RWPE2 (cell line): Measurements from ENCODE around the gene MTFR1L.

Experiments
- ATAC-seq: fragments of 200-7000 bp; cut with Tn5 transposase; 3 replicates; pipeline ENCODE4 v1.9.1; 2021; ENCODE audit warnings: low read depth
- DNase-seq: peaks from one replicate; pipeline ENCODE4 v3.0.0-alpha.2; 2020; ENCODE audit warnings: low spot score
- H3K27ac ChIP-seq: fragments of 450-650 bp; 2 replicates; pipeline ENCODE4 v1.5.1; 2017; ENCODE audit warnings: mild to moderate bottlenecking; ENCODE audit not compliant: poor library complexity, severe bottlenecking
- H3K27me3 ChIP-seq: fragments of 250-450 bp; sonication (Bioruptor Pico); 2 replicates; pipeline ENCODE4 v1.5.1; 2021; ENCODE audit warnings: mild to moderate bottlenecking, moderate library complexity; ENCODE audit not compliant: insufficient read depth, poor library complexity, severe bottlenecking
- H3K36me3 ChIP-seq: fragments of 250-450 bp; sonication (Bioruptor Pico); 2 replicates; pipeline ENCODE4 v1.5.1; 2020; ENCODE audit warnings: low read depth, mild to moderate bottlenecking, moderate library complexity
- H3K4me1 ChIP-seq: fragments of 250-450 bp; sonication (Bioruptor Pico); 2 replicates; pipeline ENCODE4 v1.5.1; 2021; ENCODE audit warnings: mild to moderate bottlenecking, moderate library complexity; ENCODE audit not compliant: insufficient read depth, poor library complexity, severe bottlenecking
- H3K4me3 ChIP-seq: fragments of 250-450 bp; sonication (Bioruptor Pico); 2 replicates; pipeline ENCODE4 v1.5.1; 2021; ENCODE audit warnings: mild to moderate bottlenecking, moderate library complexity; ENCODE audit not compliant: severe bottlenecking
- H3K9me3 ChIP-seq: fragments of 250-450 bp; sonication (Bioruptor Pico); 2 replicates; pipeline ENCODE4 v1.5.1; 2021; ENCODE audit warnings: mild to moderate bottlenecking, moderate library complexity; ENCODE audit not compliant: severe bottlenecking
- CTCF ChIP-seq: fragments of 450-650 bp; IDR thresholded peaks from one replicate; pipeline ENCODE4 v1.5.1; 2017; ENCODE audit warnings: mild to moderate bottlenecking, moderate library complexity; ENCODE audit not compliant: poor library complexity, severe bottlenecking

Gene MTFR1L

GRCh38 chr1:25790472-25790871 lies 29.3 kb upstream of the MTFR1L start:
- Histone ChIP-seq H3K27ac (no peak overlapping the region), H3K4me3 (no peak overlapping the region), H3K36me3 (no peaks in the 10 kb centered on the region), H3K4me1 (no peaks in the 10 kb centered on the region), H3K9me3 (no peaks in the 10 kb centered on the region), H3K27me3 (no peaks in the 10 kb centered on the region)
- DNase-seq (no peak), ATAC-seq (no peak)
- no peak for TF ChIP-seq CTCF

GRCh38 chr1:25792115-25792514 lies 27.6 kb upstream of the MTFR1L start:
- H3K27me3 ChIP-seq: no peaks in the 10 kb centered on the region
- H3K4me3 ChIP-seq: no peak overlapping the region
- no peaks in the 10 kb centered on the region for H3K9me3 ChIP-seq
- no peak for TF ChIP-seq CTCF
- DNase-seq (no peak), ATAC-seq (no peak)
- no peaks in the 10 kb centered on the region for H3K4me1 ChIP-seq
- no peak overlapping the region for H3K27ac ChIP-seq
- no peaks in the 10 kb centered on the region for H3K36me3 ChIP-seq

- ATAC-seq (no peak), DNase-seq (no peak)
- H3K4me1 ChIP-seq: no peaks in the 10 kb centered on the region
- no peak overlapping the region for H3K27ac ChIP-seq
- no peak overlapping the region for H3K4me3 ChIP-seq
- TF ChIP-seq CTCF: no peak
- H3K9me3 ChIP-seq: no peaks in the 10 kb centered on the region
- H3K36me3 ChIP-seq: no peaks in the 10 kb centered on the region
- H3K27me3 ChIP-seq: no peaks in the 10 kb centered on the region
These were observed 26.1 kb upstream of the MTFR1L start for GRCh38 chr1:25793585-25794170.

GRCh38 chr1:25794325-25794724 lies 25.4 kb upstream of the MTFR1L start:
- H3K4me3 ChIP-seq: no peak overlapping the region
- H3K27me3 ChIP-seq: no peaks in the 10 kb centered on the region
- TF ChIP-seq CTCF: no peak
- H3K4me1 ChIP-seq: no peaks in the 10 kb centered on the region
- H3K9me3 ChIP-seq: no peaks in the 10 kb centered on the region
- no peaks in the 10 kb centered on the region for H3K36me3 ChIP-seq
- ATAC-seq: no peak
- DNase-seq: no peak
- H3K27ac ChIP-seq: no peak overlapping the region

GRCh38 chr1:25795211-25795610 lies 24.5 kb upstream of the MTFR1L start:
- H3K27me3 ChIP-seq: no peaks in the 10 kb centered on the region
- DNase-seq: no peak
- H3K4me1 ChIP-seq: no peaks in the 10 kb centered on the region
- no peaks in the 10 kb centered on the region for H3K36me3 ChIP-seq
- ATAC-seq: no peak
- no peak for TF ChIP-seq CTCF
- H3K4me3 ChIP-seq: no peak overlapping the region
- no peak overlapping the region for H3K27ac ChIP-seq
- no peaks in the 10 kb centered on the region for H3K9me3 ChIP-seq
